Esophagus squamous epithelium (tissue), 5 donors: ENCODE measurements around the gene NENF. TPM values are rescaled to one million over a fixed set of nuclear protein-coding genes. Genes with fewer than 3 reads are reported as not detected.

Experiments used
- DNase-seq: peaks from one replicate; lab custom pipeline; 2025; lab: John Stamatoyannopoulos, UW
- H3K27ac ChIP-seq, 4 donors: fragments of 200-600 bp; sonication (generic); one replicate each; pipeline ENCODE4 v1.5.1; 2016 to 2019; ENCODE audit warnings: mild to moderate bottlenecking in 1 of 4
- H3K27me3 ChIP-seq, 4 donors: fragments of 200-600 bp; sonication (generic); 1 replicate in 3 of 4; 2 replicates in 1 of 4; pipeline versions ENCODE4 v1.5.1 to v1.6.0; 2017 to 2021; ENCODE audit warnings: antibody characterized with exemption in 1 of 4
- H3K36me3 ChIP-seq, 3 donors: fragments of 200-600 bp; sonication (generic); one replicate each; pipeline ENCODE4 v1.5.1; 2016 to 2019
- H3K4me1 ChIP-seq, 3 donors: fragments of 200-600 bp; sonication (generic); one replicate each; pipeline ENCODE4 v1.5.1; 2017 to 2019
- H3K4me3 ChIP-seq, 4 donors: fragments of 200-600 bp; sonication (generic); 1 replicate in 3 of 4; 2 replicates in 1 of 4; pipeline ENCODE4 v1.5.1; 2016 to 2019; ENCODE audit warnings: mild to moderate bottlenecking in 2 of 4, moderate library complexity in 1 of 4
- H3K9me3 ChIP-seq, 3 donors: fragments of 200-600 bp; sonication (generic); one replicate each; pipeline ENCODE4 v1.5.1; 2016 to 2019
- POLR2A ChIP-seq, 4 donors: fragments of 450-650 bp; IDR thresholded peaks; one replicate each; pipeline ENCODE4 v1.6.1; 2017; ENCODE audit warnings: antibody characterized with exemption in 4 of 4, mild to moderate bottlenecking in 4 of 4, moderate library complexity in 3 of 4
- WGBS, 2 donors: methylation state at CpG; one replicate each; pipeline ENCODE4 v1.1.5; 2018; 5-methylcytosine and 5-hydroxymethylcytosine counted together
- intact Hi-C: fragments of 100-400 bp; cut with DNase I; formaldehyde crosslinking; loops from one replicate; pipeline ENCODE4 v1.15.0; 2022
- total RNA-seq, 4 donors: library from RNA; depleted of rRNA; stranded (reverse); fragments of >200 nt; gene quantifications; one replicate each; pipeline ENCODE4 v1.1.0, GENCODE V29; 2016
- TF ChIP-seq, protein P1 (sequence below), 6 experiments: fragments of 450-650 bp in 4 of 6; fragments of 200-600 bp in 2 of 6; sonication (generic) in 2 of 6; IDR thresholded peaks; one replicate each; pipeline ENCODE4 v1.5.1; 2016 to 2019; ENCODE audit warnings: antibody characterized with exemption in 6 of 6, mild to moderate bottlenecking in 4 of 6, moderate library complexity in 4 of 6
- donor health status: DM: yes; HTN: yes; CAD: no.

The NENF gene
- total RNA-seq, 4 donors from 2014 or later, result 31.0 to 65.8 (median 42.0) TPM

GRCh38 chr1:212421165-212421564, 11.6 kb upstream of the NENF start:
- TF ChIP-seq, protein P1, sequence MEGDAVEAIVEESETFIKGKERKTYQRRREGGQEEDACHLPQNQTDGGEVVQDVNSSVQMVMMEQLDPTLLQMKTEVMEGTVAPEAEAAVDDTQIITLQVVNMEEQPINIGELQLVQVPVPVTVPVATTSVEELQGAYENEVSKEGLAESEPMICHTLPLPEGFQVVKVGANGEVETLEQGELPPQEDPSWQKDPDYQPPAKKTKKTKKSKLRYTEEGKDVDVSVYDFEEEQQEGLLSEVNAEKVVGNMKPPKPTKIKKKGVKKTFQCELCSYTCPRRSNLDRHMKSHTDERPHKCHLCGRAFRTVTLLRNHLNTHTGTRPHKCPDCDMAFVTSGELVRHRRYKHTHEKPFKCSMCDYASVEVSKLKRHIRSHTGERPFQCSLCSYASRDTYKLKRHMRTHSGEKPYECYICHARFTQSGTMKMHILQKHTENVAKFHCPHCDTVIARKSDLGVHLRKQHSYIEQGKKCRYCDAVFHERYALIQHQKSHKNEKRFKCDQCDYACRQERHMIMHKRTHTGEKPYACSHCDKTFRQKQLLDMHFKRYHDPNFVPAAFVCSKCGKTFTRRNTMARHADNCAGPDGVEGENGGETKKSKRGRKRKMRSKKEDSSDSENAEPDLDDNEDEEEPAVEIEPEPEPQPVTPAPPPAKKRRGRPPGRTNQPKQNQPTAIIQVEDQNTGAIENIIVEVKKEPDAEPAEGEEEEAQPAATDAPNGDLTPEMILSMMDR (IDR thresholded peaks at IDR 0.05), result no peak
- TF ChIP-seq POLR2A (IDR thresholded peaks at IDR 0.05), result no peak
- intact Hi-C loops, result no loop called here

DNA sequence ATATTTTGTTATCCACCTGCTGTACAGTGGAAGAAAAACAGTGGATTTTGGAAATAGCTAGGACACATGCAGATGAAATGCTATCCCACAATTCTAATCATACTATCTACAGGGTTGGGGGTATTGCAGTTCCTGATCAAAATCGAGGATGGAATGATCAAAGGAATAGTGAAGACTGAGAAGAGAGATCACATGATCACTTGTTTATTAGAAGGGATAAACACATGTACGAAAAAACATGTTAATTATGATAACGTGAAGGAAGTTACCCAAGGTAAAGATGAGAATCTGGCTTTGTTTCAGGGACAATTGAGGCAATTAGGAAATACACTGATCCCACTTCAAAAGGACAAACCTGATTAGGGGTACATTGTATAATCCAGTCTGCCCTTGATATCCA, 8.8 kb upstream of the NENF start:
- TF ChIP-seq, protein P1 (IDR thresholded peaks at IDR 0.05), result no peak
- no peak for TF ChIP-seq POLR2A (IDR thresholded peaks at IDR 0.05)

More at GRCh38 chr1:212421165-212421564, 11.6 kb upstream of the NENF start:
- H3K9me3 ChIP-seq, result no peaks in the 10 kb centered on the region
- WGBS, 2 donors, result 75 to 84% methylated on average over 2 of the region's 2 CpGs
- H3K4me3 ChIP-seq, result no peak overlapping the region
- no peak for DNase-seq
- no peaks in the 10 kb centered on the region for H3K36me3 ChIP-seq
- peaks cover 0 to 7% (median 0%) of the 10 kb centered on the region in 4 donors for H3K27me3 ChIP-seq
- no peak overlapping the region for H3K27ac ChIP-seq
- H3K4me1 ChIP-seq, result no peaks in the 10 kb centered on the region

GRCh38 chr1:212428496-212428895, 4.2 kb upstream of the NENF start:
- WGBS, 2 donors, result 48% methylated on average over 5 of the region's 5 CpGs
- H3K27ac ChIP-seq, result no peak overlapping the region
- H3K9me3 ChIP-seq, result no peaks in the 10 kb centered on the region
- H3K27me3 ChIP-seq, result peaks cover 0 to 5% (median 0%) of the 10 kb centered on the region in 4 donors
- DNase-seq, result no peak
- intact Hi-C loops, result no loop called here
- TF ChIP-seq, protein P1 (IDR thresholded peaks at IDR 0.05), result no peak
- TF ChIP-seq POLR2A (IDR thresholded peaks at IDR 0.05), result no peak
- peaks cover 5 to 25% (median 5%) of the 10 kb centered on the region in 3 donors for H3K4me1 ChIP-seq
- no peaks in the 10 kb centered on the region for H3K36me3 ChIP-seq
- H3K4me3 ChIP-seq, result no peak overlapping the region

More for the DNA sequence above, 8.8 kb upstream of the NENF start:
- intact Hi-C loops, result no loop called here
- no peaks in the 10 kb centered on the region for H3K9me3 ChIP-seq
- H3K4me3 ChIP-seq, result no peak overlapping the region
- peaks cover 0 to 6% (median 0%) of the 10 kb centered on the region in 3 donors for H3K4me1 ChIP-seq
- no peaks in the 10 kb centered on the region for H3K36me3 ChIP-seq
- DNase-seq, result no peak
- 63 to 74% methylated on average over 3 of the region's 3 CpGs for WGBS, 2 donors
- H3K27ac ChIP-seq, result no peak overlapping the region
- peaks cover 0 to 7% (median 0%) of the 10 kb centered on the region in 4 donors for H3K27me3 ChIP-seq

- peaks cover 7 to 40% (median 12%) of the 10 kb centered on the region in 3 donors for H3K4me1 ChIP-seq
- no peaks in the 10 kb centered on the region for H3K27me3 ChIP-seq
- DNase-seq, result no peak
- no peaks in the 10 kb centered on the region for H3K9me3 ChIP-seq
- no peaks in the 10 kb centered on the region for H3K36me3 ChIP-seq
- H3K4me3 ChIP-seq, result no peak overlapping the region
- H3K27ac ChIP-seq, result no peak overlapping the region
- 78 to 90% methylated on average over 2 of the region's 2 CpGs for WGBS, 2 donors
- no peak for TF ChIP-seq POLR2A (IDR thresholded peaks at IDR 0.05)
- TF ChIP-seq, protein P1 (IDR thresholded peaks at IDR 0.05), result no peak
- intact Hi-C loops, result no loop called here
These were observed 2.3 kb upstream of the NENF start for GRCh38 chr1:212430416-212430815.

DNA sequence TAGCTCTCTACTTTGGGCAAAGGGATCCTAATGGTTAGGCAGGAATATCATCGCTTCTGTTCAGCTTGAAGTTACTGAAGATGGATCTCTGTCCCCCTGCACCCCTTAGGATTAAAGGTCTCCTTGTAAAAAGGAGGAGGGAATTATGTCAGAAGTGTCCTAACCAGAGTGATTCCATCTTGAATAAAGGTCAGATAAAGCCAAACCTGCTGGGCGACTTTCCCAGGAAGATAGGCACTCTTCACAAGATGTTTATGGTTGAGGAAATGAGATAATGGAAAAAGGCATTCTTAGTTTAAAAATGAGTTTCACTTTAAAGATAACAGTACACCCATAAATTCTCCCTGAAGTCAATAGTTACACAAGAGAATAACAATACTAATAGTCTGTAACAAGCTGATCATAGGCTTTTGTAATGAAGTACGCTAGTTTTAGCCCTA, 1.7 kb upstream of the NENF start:
- H3K4me3 ChIP-seq, result no peak overlapping the region
- intact Hi-C loops, result no loop called here
- no peaks in the 10 kb centered on the region for H3K9me3 ChIP-seq
- no peaks in the 10 kb centered on the region for H3K36me3 ChIP-seq
- no peaks in the 10 kb centered on the region for H3K27me3 ChIP-seq
- no peak overlapping the region for H3K27ac ChIP-seq
- peaks cover 7 to 40% (median 12%) of the 10 kb centered on the region in 3 donors for H3K4me1 ChIP-seq
- 77 to 87% methylated on average over 3 of the region's 3 CpGs for WGBS, 2 donors
- TF ChIP-seq POLR2A (IDR thresholded peaks at IDR 0.05), result no peak
- TF ChIP-seq, protein P1 (IDR thresholded peaks at IDR 0.05), result no peak
- DNase-seq, result no peak
